GM21825 (cell line): Measurements from ENCODE around the gene ZSWIM6.
"Not testable (repeated sequence)": the region's sequence is repeated elsewhere in the genome, so short reads cannot be mapped to it uniquely, and the experiment has no call there.

Experiments
- ATAC-seq: cut with Tn5 transposase; IDR thresholded peaks from one replicate; pipeline ENCODE4 v1.9.1; 2021; ENCODE audit warnings: mild to moderate bottlenecking, moderate library complexity; ENCODE audit not compliant: unreplicated experiment

Gene ZSWIM6

GRCh38 chr5:61402970-61403900 lies 71.2 kb downstream of the ZSWIM6 start:
- ATAC-seq, result no peak

GRCh38 chr5:61405511-61406295 lies 73.6 kb downstream of the ZSWIM6 start:
- no peak for ATAC-seq

GRCh38 chr5:61406497-61406896 lies 74.4 kb downstream of the ZSWIM6 start:
- not testable (repeated sequence) for ATAC-seq

GRCh38 chr5:61407706-61408270 lies 75.7 kb downstream of the ZSWIM6 start:
- no peak for ATAC-seq

GRCh38 chr5:61408476-61409168 lies 76.6 kb downstream of the ZSWIM6 start:
- ATAC-seq, result peak; percentile 100

GRCh38 chr5:61409568-61409967 lies 77.5 kb downstream of the ZSWIM6 start:
- no peak for ATAC-seq

- ATAC-seq, result no peak
Observed at GRCh38 chr5:61410811-61411210, 78.8 kb downstream of the ZSWIM6 start.

- no peak for ATAC-seq
Observed at GRCh38 chr5:61412361-61412760, 80.3 kb downstream of the ZSWIM6 start.

GRCh38 chr5:61413205-61413604 lies 81.1 kb downstream of the ZSWIM6 start:
- not testable (repeated sequence) for ATAC-seq

- ATAC-seq, result no peak
Observed at GRCh38 chr5:61414806-61415205, 82.7 kb downstream of the ZSWIM6 start.

GRCh38 chr5:61416010-61416409 lies 84.0 kb downstream of the ZSWIM6 start:
- ATAC-seq, result no peak

GRCh38 chr5:61416420-61416819 lies 84.4 kb downstream of the ZSWIM6 start:
- no peak for ATAC-seq

GRCh38 chr5:61417340-61417739 lies 85.3 kb downstream of the ZSWIM6 start:
- ATAC-seq, result no peak

GRCh38 chr5:61417851-61418250 lies 85.8 kb downstream of the ZSWIM6 start:
- no peak for ATAC-seq

GRCh38 chr5:61419106-61419505 lies 87.0 kb downstream of the ZSWIM6 start:
- ATAC-seq, result no peak

GRCh38 chr5:61420016-61420415 lies 88.0 kb downstream of the ZSWIM6 start:
- no peak for ATAC-seq

GRCh38 chr5:61421262-61421661 lies 89.2 kb downstream of the ZSWIM6 start:
- ATAC-seq, result not testable (repeated sequence)

- ATAC-seq, result no peak
Observed at GRCh38 chr5:61423487-61424145, 91.6 kb downstream of the ZSWIM6 start.

GRCh38 chr5:61425918-61426317 lies 93.9 kb downstream of the ZSWIM6 start:
- no peak for ATAC-seq

GRCh38 chr5:61429906-61430305 lies 97.8 kb downstream of the ZSWIM6 start:
- no peak for ATAC-seq
